Stimulated activated CD4-positive, alpha-beta T cell treated with anti-CD3 and anti-CD28 coated beads, Interleukin-1b, Interleukin-23, amount 100 ng/mL, for 24 hours (primary cell): ENCODE results near the gene NPBWR2.
"Not testable (repeated sequence)": the region's sequence is repeated elsewhere in the genome, so short reads cannot be mapped to it uniquely, and the experiment has no call there.

ENCODE experiments used
- DNase-seq, 4 experiments: peaks; one replicate each; pipeline ENCODE4 v3.0.0-alpha.2; 2020; ENCODE audit warnings: low read depth in 4 of 4, low spot score in 1 of 4

NPBWR2 gene

DNA sequence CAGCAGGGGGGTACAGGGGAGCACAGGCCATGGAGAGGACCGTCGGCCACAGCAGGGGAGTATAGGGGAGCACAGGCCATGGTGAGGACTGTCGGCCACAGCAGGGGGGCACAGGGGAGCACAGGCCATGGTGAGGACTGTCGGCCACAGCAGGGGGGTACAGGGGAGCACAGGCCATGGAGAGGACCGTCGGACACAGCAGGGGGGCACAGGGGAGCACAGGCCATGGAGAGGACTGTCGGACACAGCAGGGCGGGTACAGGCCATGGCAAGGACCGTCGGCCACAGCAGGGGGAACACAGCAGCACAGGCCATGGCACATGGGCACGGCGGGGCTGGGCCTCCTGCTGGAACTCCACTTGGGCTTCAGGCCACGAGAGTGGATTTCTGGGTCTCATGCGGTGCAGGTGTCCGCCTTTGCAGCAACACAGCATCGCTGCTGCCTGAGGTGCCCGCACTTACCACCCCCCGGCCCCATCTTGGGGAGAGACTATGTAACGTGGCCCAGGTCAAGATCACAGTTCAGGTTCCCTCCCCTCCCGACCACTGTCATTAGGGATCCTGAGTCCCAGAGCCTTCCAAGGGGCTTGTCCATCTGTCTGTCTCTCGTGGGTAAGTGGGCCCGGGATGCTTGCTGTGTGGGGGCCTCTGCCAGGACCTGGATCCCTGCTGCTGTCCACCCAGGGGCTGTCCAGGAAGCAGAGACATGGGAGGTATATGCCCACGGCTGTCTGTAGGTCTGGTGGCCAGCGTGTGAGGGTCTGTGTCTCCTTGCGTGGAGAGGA, 2.5 kb downstream of the NPBWR2 start:
- DNase-seq = no peak

GRCh38 chr20:64103871-64104666, 3.3 kb downstream of the NPBWR2 start:
- DNase-seq = no peak

DNA sequence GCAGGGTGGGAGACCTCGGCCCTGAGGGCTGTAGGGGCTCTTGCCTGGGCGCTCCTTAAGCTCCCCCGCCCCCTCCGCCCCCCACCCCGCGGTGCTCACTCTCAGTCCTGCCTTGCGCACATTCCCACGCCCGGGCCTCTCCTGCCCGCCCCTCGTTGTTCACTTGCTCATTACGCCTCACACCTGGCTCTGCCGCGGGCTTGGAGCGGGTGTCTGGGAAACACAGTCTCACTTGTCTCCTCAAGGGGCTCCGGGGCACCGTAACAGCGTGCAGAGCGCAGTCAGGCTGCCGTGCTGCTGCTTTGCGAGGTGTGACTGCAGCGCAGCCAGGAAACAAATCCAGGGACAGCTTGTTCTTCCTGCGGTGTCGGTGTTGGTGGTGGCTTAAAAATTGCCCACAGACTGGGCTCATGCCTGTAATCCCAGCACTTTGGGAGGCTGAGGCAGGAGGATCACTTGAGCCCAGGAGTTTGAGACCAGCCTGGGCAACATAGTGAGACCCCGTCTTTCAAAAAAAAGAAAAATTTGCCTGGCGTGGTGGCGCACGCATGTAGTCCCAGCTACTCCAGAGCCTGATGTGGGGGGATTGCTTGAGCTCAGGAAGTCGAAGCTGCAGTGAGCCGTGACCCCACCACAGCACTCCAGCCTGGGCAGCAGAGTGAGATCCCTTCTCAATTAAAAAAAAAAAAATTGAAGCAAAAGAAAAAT, 4.6 kb downstream of the NPBWR2 start:
- DNase-seq = no peak

- peak; percentile 46 to 61 (median 56) for DNase-seq
Measured at GRCh38 chr20:64101731-64102621, 5.4 kb downstream of the NPBWR2 start.

DNA sequence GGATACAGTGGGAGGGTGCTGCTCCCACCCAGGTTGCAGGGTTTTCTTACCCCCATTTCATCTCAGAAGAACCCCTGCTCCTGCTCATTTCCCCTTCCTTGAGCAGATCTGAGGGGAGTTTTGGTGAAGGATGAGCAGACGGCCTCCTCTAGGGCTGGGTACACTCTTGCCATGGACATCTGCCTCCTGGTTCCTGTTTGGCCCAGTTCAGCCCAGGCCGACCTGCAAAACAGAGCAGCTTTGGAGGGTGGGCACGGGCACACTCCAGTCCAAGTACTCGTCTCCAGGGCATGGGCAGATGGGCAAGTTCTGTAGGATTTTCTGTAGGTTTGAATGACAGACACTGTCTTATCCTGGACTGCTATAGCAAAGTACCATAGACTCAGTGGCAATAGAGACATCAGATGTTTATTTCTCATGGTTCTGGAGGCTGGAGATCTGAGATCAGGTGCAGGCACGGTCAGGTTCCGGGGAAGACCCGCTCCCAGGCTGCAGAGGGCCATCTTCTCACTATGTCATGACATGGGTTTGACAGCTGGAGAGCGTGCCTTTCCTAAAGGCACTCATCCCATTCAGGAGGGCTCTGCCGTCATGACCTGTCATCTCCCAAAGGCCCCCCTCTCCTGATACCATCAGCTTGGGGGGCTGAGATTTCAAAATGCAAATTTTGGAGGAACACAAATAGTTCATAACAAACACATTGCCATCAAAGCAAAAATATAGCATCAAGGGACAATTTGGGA, 6.2 kb downstream of the NPBWR2 start:
- DNase-seq = no peak

DNA sequence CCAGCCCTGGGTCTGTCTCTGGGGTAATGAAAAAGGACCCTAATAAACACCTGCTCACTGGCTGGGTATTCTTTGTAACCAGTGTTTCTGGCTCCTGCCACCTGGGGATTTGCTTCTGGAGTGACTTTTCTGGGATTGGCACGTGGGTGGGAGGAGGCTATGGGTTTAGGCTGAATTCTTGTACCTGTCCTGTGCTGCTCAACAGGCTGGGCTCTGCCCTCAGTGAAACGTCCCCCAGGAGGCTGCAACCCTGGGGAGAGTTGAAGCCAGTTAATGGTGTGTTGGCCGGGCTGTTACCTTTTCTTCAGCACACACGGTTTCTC, 6.8 kb downstream of the NPBWR2 start:
- DNase-seq = no peak

DNA sequence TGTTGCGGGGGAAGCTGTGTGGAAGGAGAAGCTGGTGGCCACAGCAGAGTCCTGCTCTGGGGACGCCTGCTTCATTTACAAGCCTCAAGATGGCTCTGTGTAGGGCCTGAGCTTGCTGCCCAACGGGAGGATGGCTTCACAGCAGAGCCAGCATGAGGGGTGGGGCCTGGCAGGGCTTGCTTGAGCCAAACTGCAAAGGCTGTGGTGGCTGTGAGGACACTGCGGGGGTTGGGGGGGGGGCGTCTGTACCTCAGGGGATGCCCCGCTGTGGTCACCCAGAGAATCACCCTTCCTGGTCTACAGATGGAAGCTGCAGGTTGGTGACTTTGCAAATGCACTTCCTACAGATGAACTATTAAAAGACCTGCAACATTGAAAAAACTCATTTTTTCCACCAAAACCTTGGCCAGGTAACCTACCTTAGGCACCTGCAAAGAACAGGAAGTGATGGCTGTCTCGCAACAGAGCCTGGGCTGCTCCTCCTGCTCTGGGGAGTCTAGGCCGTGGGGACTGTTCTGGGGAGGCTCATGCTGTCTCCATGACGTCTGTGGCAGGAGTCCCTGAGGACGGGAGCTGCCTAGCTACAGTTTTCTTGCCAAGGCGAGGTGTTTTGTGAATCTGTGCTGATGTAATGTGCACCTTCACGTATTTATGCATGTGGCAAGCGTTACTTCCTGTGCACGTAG, 7.3 kb downstream of the NPBWR2 start:
- DNase-seq = no peak

DNA sequence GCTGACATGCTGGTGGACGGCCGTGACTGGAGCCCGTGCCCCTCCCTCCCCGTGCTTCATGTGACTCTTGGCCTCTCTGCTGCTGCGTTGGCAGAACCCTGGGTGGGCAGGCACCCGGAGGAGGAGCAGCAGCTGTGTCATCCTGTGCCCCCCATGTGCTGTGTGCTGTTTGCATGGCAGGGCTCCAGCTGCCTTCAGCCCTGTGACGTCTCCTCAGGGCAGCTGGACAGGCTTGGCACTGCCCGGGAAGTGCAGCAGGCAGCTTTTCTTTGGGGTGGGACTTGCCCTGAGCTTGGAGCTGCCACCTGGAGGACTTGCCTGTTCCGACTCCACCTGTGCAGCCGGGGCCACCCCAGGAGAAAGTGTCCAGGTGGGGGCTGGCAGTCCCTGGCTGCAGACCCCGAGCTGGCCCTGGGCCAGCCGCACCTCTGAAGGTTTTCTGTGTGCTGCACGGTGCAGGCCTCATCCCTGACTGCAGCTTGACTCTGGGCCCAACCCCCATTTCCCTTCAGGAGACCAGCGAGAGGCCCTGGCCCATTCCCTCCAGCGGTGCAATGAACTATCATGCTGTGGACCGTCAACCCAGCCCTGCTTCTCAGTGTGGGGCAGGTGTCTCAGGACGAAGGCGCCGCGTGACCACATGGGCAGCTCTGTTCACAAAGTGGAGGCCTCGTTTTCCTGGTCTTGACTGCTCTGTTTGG, 8.1 kb downstream of the NPBWR2 start:
- no peak for DNase-seq

DNA sequence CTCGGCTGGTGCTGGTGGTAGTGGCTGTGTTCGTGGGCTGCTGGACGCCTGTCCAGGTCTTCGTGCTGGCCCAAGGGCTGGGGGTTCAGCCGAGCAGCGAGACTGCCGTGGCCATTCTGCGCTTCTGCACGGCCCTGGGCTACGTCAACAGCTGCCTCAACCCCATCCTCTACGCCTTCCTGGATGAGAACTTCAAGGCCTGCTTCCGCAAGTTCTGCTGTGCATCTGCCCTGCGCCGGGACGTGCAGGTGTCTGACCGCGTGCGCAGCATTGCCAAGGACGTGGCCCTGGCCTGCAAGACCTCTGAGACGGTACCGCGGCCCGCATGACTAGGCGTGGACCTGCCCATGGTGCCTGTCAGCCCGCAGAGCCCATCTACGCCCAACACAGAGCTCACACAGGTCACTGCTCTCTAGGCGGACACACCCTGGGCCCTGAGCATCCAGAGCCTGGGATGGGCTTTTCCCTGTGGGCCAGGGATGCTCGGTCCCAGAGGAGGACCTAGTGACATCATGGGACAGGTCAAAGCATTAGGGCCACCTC, 8.8 kb downstream of the NPBWR2 start:
- no peak for DNase-seq

DNA sequence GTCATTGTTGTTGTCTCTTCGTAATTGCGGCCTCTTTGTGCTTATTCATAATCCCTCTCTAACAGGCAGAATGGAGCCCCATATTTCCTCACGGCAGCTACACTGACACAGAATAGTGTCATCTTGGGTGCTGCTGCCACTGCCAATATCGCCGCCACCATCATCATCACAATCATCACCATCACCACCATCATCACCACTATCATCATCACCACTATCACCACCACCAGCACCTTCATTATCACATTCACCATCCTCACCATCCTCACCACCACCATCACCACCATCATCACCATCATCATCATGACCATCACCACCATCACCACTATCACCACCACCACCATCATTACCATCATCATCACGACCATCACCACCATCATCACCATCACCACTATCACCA, 10.8 kb downstream of the NPBWR2 start:
- no peak for DNase-seq

- no peak for DNase-seq
Measured at GRCh38 chr20:64095927-64096326, 11.4 kb downstream of the NPBWR2 start.

DNA sequence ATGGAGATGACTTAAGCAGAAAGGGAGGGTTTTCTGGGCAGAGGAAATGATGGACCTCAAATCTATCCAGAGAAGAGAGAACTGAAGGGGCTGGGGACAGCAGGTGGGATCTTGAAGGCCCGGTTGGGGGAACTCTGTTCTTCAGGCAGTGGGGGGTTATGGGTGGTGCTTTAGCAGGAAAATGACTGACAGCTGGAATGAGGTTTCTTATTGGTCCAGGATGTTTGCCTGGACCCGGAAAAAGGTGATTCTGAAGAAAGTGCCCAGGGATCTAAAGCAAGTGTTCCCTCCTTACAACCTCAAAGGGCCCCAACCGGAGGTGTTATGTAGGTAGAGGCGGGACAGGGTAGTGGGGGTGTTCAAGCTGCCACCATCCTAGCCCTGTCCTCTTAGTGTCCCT, 11.9 kb downstream of the NPBWR2 start:
- DNase-seq = no peak

DNA sequence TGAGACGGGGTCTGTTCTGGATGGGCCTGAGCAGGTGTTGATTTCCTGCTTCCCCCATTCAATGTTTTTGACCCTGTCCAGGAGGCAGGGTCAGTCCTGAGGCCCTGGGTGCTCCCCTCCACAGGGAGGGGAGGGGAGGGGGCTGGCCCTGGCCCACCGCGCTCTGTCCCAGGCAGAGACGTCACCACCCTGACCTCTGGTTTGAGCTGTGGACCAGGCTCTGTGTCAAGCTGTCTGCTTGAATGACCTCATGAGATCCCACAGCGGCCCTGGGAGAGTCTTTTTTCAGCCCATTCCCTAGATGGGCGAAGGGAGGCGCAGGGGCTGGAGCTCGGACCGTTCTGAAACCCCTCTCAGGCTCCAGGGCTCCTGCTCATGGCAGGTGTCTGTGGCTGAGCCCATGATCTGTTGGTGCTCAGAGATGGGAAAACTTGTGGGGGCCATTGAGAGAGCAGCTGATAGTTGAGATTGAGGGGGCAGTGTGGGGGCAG, 14.3 kb downstream of the NPBWR2 start:
- no peak for DNase-seq

GRCh38 chr20:64092258-64093012, 14.9 kb downstream of the NPBWR2 start:
- no peak for DNase-seq

DNA sequence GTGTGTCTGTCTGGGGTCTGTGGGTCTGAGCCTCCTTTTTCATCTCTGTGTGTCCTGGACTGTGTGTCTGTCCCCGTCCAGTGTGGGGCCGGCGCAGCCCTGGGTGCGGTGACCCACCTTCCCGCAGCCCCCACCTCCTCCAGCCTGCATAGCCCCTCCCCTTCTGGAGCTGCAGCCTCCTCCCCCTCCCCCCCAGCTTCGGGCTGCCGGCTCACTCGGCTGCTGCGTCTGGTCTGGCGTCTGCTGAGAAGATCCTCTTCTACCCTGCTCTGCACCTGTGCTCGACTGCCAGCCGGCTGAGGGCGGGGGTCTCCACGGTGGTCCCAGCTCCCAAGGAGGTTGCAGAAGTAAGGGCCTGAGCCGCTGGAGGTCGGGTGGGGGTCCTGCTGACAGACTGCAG, 15.6 kb downstream of the NPBWR2 start:
- no peak for DNase-seq

- DNase-seq = no peak
Measured at GRCh38 chr20:64091340-64091739, 16.0 kb downstream of the NPBWR2 start.

- no peak for DNase-seq
Measured at GRCh38 chr20:64090165-64090564, 17.2 kb downstream of the NPBWR2 start.

DNA sequence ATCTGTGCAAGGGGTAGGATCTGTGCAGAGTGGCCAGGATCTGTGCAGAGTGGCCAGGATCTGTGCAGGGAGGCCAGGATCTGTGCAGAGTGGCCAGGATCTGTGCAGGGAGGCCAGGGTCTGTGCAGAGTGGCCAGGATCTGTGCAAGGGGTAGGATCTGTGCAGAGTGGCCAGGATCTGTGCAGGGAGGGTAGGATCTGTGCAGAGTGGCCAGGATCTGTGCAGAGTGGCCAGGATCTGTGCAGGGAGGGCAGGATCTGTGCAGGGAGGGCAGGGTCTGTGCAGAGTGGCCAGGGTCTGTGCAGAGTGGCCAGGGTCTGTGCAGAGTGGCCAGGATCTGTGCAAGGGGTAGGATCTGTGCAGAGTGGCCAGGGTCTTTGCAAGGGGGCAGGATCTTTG, 18.8 kb downstream of the NPBWR2 start:
- DNase-seq = not testable (repeated sequence)
